ENCODE results near the gene CHORDC1.

DNA sequence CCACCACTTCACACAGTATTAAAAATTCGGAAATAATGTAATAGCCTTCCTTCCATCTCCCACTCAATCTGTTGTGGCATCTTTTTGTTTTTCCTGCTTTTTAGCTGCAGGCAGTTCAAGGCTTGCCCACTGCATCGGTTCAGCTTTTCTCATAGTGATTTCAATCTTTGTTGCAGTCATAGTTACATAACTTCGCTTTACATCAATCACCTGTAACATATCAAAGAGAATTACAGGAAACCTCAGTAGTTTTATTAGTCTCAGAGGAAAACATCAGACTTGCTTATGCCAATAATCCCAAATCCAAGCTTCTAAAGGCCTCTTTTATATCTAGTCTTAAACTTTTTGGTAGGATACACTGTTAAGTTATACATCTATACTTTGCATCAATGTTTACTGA, 20.5 kb downstream of the CHORDC1 start:
- TF ChIP-seq, protein P1, sequence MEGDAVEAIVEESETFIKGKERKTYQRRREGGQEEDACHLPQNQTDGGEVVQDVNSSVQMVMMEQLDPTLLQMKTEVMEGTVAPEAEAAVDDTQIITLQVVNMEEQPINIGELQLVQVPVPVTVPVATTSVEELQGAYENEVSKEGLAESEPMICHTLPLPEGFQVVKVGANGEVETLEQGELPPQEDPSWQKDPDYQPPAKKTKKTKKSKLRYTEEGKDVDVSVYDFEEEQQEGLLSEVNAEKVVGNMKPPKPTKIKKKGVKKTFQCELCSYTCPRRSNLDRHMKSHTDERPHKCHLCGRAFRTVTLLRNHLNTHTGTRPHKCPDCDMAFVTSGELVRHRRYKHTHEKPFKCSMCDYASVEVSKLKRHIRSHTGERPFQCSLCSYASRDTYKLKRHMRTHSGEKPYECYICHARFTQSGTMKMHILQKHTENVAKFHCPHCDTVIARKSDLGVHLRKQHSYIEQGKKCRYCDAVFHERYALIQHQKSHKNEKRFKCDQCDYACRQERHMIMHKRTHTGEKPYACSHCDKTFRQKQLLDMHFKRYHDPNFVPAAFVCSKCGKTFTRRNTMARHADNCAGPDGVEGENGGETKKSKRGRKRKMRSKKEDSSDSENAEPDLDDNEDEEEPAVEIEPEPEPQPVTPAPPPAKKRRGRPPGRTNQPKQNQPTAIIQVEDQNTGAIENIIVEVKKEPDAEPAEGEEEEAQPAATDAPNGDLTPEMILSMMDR (IDR thresholded peaks at IDR 0.05; ENCODE audit: low read length): no peak
- TF ChIP-seq EZH2 (IDR thresholded peaks at IDR 0.05; ENCODE audit: borderline replicate concordance, low read length): no peak

All from OCI-LY1 (cell line).